ENCODE data around the gene LZTS2.

Gene LZTS2

GRCh38 chr10:101012525-101013364 is 13.1 kb downstream of the LZTS2 start:
- TF ChIP-seq NFRKB (IDR thresholded peaks at IDR 0.05): no peak
- no peak for TF ChIP-seq FOXA1 (IDR thresholded peaks at IDR 0.05)
- TF ChIP-seq PKNOX1 (IDR thresholded peaks at IDR 0.05): no peak
- no peak for TF ChIP-seq L3MBTL2 (conservative IDR thresholded peaks at IDR 0.05)
- TF ChIP-seq LEF1 (IDR thresholded peaks at IDR 0.05; ENCODE audit: borderline replicate concordance): no peak
- TF ChIP-seq HDGF (IDR thresholded peaks at IDR 0.05; ENCODE audit: borderline replicate concordance): no peak
- TF ChIP-seq SP1 (IDR thresholded peaks at IDR 0.05): no peak
- no peak for TF ChIP-seq FOXM1 (IDR thresholded peaks at IDR 0.05; ENCODE audit: borderline replicate concordance)
- no peak for TF ChIP-seq TARDBP (IDR thresholded peaks at IDR 0.05)
- TF ChIP-seq BHLHE40 (IDR thresholded peaks at IDR 0.05; ENCODE audit: borderline replicate concordance): no peak
- TF ChIP-seq ZNF384 (IDR thresholded peaks at IDR 0.05): no peak
- TF ChIP-seq SUZ12 (IDR thresholded peaks at IDR 0.05): no peak
- TF ChIP-seq CTBP1 (IDR thresholded peaks at IDR 0.05; ENCODE audit: borderline replicate concordance): no peak
- TF ChIP-seq ELF4 (IDR thresholded peaks at IDR 0.05): no peak
- TF ChIP-seq FOXK2 (IDR thresholded peaks at IDR 0.05): no peak
- TF ChIP-seq ARNT (IDR thresholded peaks at IDR 0.05): no peak
- ChIA-PET POLR2A (interaction anchor here (1.9 to 4.1 kb wide), 2 partner anchors 14 to 19 kb away, joined by 6 to 27 read pairs; partner anchors contain the start of gene LZTS2), CTCF (interaction anchor here (1.8 to 2.6 kb wide), 4 partner anchors 10 to 22 kb away, joined by 7 to 25 read pairs (median 10); partner anchors contain the start of gene LZTS2)
- peak; percentile 82 for DNase-seq (ENCODE audit: extremely low spot score)

GRCh38 chr10:101013365-101013825 is 13.8 kb downstream of the LZTS2 start:
- POLR2A ChIA-PET: interaction anchor here (0.6 to 3.3 kb wide), 2 partner anchors 17 to 1440 kb away, joined by 4 to 20 read pairs; no protein-coding TSS in a partner anchor
- CTCF ChIA-PET: interaction anchor here (1.2 to 3.3 kb wide), 8 partner anchors 13 to 50 kb away, joined by 3 to 50 read pairs (median 9); partner anchors contain the start of genes PDZD7 and SFXN3
- no peak for DNase-seq (ENCODE audit: extremely low spot score)
- TF ChIP-seq L3MBTL2 (conservative IDR thresholded peaks at IDR 0.05): no peak
- TF ChIP-seq BHLHE40 (IDR thresholded peaks at IDR 0.05; ENCODE audit: borderline replicate concordance): no peak
- no peak for TF ChIP-seq TARDBP (IDR thresholded peaks at IDR 0.05)

DNA sequence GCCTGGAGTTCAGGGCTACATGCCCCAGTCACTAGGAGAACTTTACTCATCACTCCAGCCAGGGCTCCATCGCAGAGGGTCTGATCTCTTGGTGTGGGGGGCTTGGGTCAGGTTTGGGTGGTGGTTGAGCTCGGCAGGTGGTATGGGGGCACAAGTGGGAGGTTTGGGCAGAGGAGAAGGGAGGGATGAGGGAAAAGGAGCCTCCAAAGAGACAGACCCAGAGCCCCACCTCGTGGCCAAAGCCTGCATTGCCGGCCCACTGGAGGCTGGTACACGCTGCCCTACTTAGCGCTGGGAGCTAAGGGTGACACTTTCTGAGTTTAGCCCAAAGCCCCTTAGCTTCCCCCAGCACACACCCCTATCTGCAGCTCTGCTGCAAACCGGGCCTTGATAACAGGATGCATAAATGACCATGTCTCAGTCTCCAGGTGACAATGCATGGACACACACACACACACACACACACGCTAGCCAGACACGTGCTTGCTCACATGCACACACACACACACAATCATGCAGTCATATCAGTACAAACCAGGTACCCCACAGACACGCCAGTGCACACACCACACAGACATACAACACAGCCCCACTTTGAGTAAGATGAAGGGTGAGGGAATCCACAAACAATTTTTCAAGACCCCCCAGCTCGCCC is 14.7 kb downstream of the LZTS2 start:
- peak; percentile 84 for DNase-seq (ENCODE audit: extremely low spot score)
- CTCF ChIA-PET: interaction anchor here (0.5 to 3.3 kb wide), 18 partner anchors 10 to 1660 kb away, joined by 3 to 50 read pairs (median 5); partner anchors contain the start of genes LZTS2, PDZD7 and SFXN3
- POLR2A ChIA-PET: interaction anchor here (0.9 to 3.3 kb wide), 6 partner anchors 13 to 27 kb away, joined by 3 to 20 read pairs (median 4); partner anchors contain the start of genes LZTS2, MRPL43, PDZD7 and SFXN3
- TF ChIP-seq HDGF (IDR thresholded peaks at IDR 0.05; ENCODE audit: borderline replicate concordance): no peak

DNA sequence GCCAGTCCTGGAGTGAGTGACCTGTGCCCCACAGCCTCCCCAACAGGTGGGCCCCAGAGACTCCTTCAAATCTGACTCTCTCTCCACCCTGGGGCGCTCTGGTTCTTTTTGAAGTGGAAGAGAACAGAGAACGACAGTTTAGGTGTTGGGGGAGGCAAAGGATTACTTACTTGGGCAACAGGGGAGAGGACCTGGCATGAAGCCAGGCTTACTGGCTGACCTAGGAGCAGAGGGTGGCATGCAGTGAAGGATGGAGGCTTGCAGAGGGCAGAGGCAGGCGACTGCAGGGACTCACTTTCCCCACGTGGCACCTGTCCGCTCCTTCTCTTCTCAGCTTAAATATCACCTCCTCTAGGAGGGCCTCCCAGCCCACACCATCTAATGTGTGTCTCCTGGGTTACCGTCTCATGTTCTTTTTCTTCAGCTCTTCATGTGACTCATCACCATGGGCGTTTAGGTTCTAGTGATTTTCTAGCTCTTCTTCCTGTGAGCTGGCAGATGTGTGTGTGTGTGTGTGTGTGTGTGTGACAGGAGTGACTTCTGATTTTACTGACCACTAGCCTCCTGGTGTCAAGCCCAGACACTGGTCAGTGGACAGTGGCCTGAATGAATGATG is 15.5 kb downstream of the LZTS2 start:
- POLR2A ChIA-PET: interaction anchor here (0.9 to 3.3 kb wide), 6 partner anchors 12 to 28 kb away, joined by 3 to 20 read pairs (median 4); partner anchors contain the start of genes LZTS2, PDZD7 and SFXN3
- TF ChIP-seq SUZ12 (IDR thresholded peaks at IDR 0.05) (no peak), ZNF384 (IDR thresholded peaks at IDR 0.05) (no peak), ARNT (IDR thresholded peaks at IDR 0.05) (no peak), PKNOX1 (IDR thresholded peaks at IDR 0.05) (no peak), ELF4 (IDR thresholded peaks at IDR 0.05) (no peak), SP1 (IDR thresholded peaks at IDR 0.05) (no peak)
- DNase-seq (ENCODE audit: extremely low spot score): no peak
- CTCF ChIA-PET: interaction anchor here (0.5 to 3.3 kb wide), 19 partner anchors 10 to 1659 kb away, joined by 3 to 50 read pairs (median 5); partner anchors contain the start of genes LZTS2, PDZD7 and SFXN3

- ChIA-PET CTCF (interaction anchor here (0.7 to 3.3 kb wide), 3 partner anchors 16 to 36 kb away, joined by 5 to 50 read pairs (median 12); partner anchors contain the start of genes PDZD7 and SFXN3), POLR2A (interaction anchor here (1.0 to 3.3 kb wide), 4 partner anchors 16 to 32 kb away, joined by 3 to 20 read pairs (median 4); partner anchors contain the start of gene LZTS2)
- TF ChIP-seq FOXK2 (IDR thresholded peaks at IDR 0.05) (no peak), PKNOX1 (IDR thresholded peaks at IDR 0.05) (no peak), HDGF (IDR thresholded peaks at IDR 0.05; ENCODE audit: borderline replicate concordance) (no peak), L3MBTL2 (conservative IDR thresholded peaks at IDR 0.05) (no peak), FOXA1 (IDR thresholded peaks at IDR 0.05) (no peak), ZNF384 (IDR thresholded peaks at IDR 0.05) (no peak), NFRKB (IDR thresholded peaks at IDR 0.05) (no peak), LEF1 (IDR thresholded peaks at IDR 0.05; ENCODE audit: borderline replicate concordance) (no peak), TARDBP (IDR thresholded peaks at IDR 0.05) (no peak), BHLHE40 (IDR thresholded peaks at IDR 0.05; ENCODE audit: borderline replicate concordance) (no peak), SUZ12 (IDR thresholded peaks at IDR 0.05) (no peak), FOXM1 (IDR thresholded peaks at IDR 0.05; ENCODE audit: borderline replicate concordance) (no peak), SP1 (IDR thresholded peaks at IDR 0.05) (no peak), ELF4 (IDR thresholded peaks at IDR 0.05) (no peak), ARNT (IDR thresholded peaks at IDR 0.05) (no peak)
These were observed 16.0 kb downstream of the LZTS2 start for GRCh38 chr10:101015582-101015973.

More at GRCh38 chr10:101015582-101015973, 16.0 kb downstream of the LZTS2 start:
- no peak for DNase-seq (ENCODE audit: extremely low spot score)

Measured in HEK293T (cell line).